GM11168 (cell line): ENCODE measurements around the gene GABRP.
"Not testable (repeated sequence)": the region's sequence is repeated elsewhere in the genome, so short reads cannot be mapped to it uniquely, and the experiment has no call there.

ENCODE experiments used
- in situ Hi-C: fragments of 300-500 bp; cut with MboI; formaldehyde crosslinking; loops from one replicate; pipeline ENCODE4 v1.12.0; 2022; ENCODE audit warnings: low sequenced_read_pairs; ENCODE audit not compliant: unreplicated experiment

Gene GABRP

GRCh38 chr5:170752257-170753215 lies 31.0 kb upstream of the GABRP start:
- in situ Hi-C loops = no loop called here

- in situ Hi-C loops = no loop called here
These were observed 30.2 kb upstream of the GABRP start for GRCh38 chr5:170753311-170753710.

GRCh38 chr5:170754508-170754907 lies 29.0 kb upstream of the GABRP start:
- in situ Hi-C loops = not testable (repeated sequence)

GRCh38 chr5:170755679-170756456 lies 27.7 kb upstream of the GABRP start:
- in situ Hi-C loops = no loop called here

DNA sequence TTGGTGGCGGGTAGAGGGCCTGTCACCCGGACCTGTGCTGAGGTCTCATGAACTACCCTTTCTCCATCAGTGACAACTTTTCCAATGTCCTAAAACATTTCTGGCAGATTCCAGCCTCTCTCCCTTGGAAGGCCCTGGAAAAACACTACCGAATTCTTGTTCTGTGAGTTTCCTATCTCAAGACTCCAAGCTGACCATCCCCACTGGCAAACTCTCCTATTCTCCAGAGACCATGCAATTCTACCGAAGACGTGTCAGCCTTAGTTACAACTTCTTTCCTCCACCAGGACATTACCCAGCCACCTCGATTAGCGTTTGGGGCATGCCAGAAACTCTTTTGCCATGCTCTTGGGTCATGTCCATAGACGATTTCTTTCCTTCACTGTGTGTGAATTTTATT lies 26.8 kb upstream of the GABRP start:
- in situ Hi-C loops = no loop called here

DNA sequence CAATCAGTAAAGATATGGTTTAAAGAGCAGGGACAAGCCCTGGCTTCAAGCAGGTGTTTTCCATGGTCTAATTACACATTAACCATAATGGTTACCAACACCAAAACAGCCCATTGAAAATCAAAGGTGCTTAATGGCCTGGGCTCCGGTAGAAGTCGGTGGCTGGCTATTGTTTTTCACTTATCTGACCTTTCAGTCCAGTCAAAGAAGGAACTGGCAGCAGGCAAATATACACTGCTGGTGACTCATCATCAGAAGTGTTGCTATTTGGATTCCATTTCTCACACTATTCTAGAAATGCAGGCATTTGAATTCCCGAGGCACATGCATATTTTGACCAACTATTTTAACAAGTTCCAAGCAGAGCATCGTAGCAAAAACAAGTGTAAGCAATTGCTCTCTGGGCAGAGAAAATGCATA lies 26.3 kb upstream of the GABRP start:
- in situ Hi-C loops = no loop called here

GRCh38 chr5:170757669-170758068 lies 25.9 kb upstream of the GABRP start:
- in situ Hi-C loops = no loop called here

- in situ Hi-C loops = no loop called here
These were observed 25.0 kb upstream of the GABRP start for GRCh38 chr5:170758481-170758880.

DNA sequence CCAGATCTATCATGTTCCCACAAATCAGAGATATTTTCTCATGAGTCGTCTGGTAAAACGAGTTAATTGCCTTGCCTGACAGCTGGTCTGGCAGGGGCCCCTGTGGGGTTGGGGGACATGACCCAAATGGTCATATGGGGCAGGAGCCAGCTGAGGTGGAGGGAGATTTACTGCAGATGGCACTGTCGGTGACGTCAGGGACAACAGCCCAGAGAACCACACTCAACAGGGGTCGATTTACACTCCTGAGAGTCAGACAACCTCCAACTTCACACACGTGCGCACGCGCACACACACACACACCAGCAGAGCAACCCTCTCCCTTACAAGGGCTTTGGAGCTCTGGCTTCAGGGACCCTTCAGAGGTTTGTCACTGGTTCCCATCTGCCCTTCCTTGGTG lies 23.4 kb upstream of the GABRP start:
- in situ Hi-C loops = no loop called here

- in situ Hi-C loops = no loop called here
These were observed 22.3 kb upstream of the GABRP start for GRCh38 chr5:170761048-170761707.

DNA sequence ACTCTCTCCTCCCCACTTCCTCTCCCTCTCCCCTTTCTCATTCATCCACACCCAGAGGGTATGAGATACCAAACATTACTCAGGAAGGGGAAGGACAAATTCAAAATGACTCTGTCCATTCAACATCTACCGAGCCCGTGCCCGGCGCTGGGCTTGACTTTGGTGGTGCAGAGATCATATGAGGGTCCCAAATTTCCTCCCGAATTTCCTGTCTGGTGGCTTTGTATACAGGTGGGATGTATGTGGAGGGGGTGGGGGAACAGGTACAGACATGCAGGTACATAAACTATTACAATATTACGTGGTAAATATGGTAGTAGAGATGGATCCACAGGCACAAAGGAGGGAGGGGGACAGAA lies 21.8 kb upstream of the GABRP start:
- in situ Hi-C loops = no loop called here

DNA sequence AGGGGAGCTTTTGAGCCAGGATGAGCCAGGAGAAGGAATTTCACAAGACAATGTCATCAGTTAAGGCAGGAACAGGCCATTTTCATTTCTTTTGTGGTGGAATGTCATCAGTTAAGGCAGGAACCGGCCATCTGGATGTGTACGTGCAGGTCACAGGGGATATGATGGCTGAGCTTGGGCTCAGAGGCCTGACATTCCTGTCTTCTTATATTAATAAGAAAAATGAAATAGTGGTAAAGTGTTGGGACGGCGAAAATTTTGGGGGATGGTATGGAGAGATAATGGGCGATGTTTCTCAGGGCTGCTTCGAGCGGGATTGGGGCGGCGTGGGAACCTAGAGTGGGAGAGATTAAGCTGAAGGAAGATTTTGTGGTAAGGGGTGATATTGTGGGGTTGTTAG lies 21.2 kb upstream of the GABRP start:
- in situ Hi-C loops = not testable (repeated sequence)

- in situ Hi-C loops = not testable (repeated sequence)
These were observed 17.7 kb upstream of the GABRP start for GRCh38 chr5:170765868-170766267.

DNA sequence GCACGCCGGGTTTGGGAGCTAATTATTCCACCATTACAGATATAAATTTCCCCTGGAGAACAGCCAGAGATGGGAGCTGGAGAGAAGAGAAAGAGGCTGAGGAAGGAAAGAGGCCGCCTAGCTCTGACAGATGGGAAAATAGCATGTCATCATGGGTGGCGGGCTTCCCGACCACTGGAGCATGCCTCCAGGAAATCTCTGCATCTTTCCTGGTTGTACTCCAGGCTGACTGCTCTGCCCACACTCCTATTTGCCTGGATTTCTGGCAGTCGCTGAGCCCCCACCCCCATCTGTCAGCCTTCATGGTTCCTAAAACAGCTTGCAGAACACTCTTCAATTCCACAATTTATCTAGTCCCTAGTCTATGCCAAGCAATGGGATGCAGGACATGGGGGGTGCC lies 14.3 kb upstream of the GABRP start:
- in situ Hi-C loops = no loop called here

GRCh38 chr5:170769898-170770416 lies 13.6 kb upstream of the GABRP start:
- in situ Hi-C loops = no loop called here

DNA sequence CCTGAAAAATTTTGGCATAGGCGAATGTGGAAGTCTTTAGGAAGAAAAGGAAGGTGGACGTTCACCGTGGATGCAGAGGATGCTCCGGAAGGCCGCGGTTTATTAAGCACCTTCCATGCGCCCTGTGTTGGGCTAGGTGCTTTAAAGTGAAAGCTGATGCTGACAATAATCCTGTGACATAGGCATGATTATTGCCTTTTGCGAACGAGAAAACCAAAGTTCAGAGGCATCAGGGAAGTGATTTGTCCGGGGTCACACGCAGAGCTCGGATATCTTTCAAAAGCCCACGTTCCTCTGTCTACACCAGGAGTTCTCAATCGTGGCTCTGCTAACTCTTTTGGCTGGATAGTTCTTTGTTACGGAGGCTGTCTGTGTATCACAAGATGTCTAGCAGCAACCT lies 12.0 kb upstream of the GABRP start:
- in situ Hi-C loops = no loop called here

DNA sequence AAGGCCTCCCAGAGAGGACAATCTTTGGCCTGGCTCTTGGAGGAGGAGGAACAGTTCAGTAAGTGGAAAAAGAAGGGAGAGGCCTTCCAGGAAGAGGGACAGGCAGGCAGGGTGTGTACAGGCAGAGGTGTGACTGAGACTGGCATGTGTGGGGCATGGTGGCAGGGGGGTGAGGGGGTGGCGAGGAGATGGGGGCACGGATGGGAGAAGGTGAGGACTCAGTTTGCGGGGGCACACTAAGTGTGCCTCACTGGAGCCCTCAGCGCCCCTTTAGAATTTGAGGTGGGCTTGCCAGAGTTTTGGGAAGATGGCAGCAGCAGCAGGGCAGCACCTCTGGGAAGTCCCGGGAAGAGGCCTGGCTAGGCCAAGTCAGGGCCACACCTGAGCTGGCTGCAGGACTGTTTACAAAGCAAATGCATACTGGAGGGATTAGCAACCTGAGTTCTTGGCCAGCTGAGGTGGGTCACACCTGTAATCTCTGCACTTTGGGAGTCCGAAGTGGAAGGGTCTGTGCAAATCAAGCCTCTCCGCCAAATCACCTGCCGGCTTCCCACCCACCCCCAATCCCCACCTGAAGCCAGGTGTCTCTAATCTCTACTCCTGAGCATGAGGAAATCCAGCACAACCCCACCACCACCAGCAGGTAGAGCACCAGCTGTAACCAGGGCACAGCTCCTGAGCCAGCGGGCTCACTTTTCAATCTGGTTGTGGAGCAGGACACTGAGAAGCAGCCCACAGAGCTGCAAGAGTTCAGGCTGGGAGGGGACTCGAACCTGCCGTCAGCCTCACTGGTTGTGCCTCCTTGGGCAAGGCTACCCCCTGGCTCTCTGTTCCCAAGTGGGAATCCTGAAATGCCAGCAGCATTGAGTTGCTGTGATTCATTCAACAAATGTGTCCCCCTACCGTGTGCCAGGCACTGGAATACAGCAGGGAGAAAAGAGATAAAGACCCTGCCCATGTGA lies 10.2 kb upstream of the GABRP start:
- in situ Hi-C loops = no loop called here

- in situ Hi-C loops = no loop called here
These were observed 8.7 kb upstream of the GABRP start for GRCh38 chr5:170774831-170775230.

- in situ Hi-C loops = no loop called here
These were observed 1.6 kb upstream of the GABRP start for GRCh38 chr5:170781946-170782345.

DNA sequence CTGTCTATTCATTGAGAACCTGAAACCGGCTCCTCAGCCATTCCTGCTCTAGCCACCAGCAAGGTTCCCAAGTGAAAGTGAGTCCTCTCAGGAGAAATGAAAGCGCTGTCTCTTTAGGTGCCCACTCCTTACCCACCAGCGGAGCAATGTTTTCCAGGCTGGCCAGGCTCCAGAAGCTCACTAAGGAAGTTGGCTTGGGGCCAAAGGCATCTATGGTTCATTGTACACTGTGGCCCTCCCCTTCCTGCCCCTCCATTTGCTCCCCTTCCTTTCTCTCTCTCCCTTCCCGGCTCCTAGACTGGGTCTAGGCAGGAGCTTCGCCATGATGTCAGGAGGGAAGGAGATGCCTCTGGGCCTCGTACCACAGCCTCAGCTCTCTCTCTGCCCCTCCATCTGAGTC lies 1.1 kb upstream of the GABRP start:
- in situ Hi-C loops = no loop called here
